ENCODE measurements around the gene DBNDD1.

DNA sequence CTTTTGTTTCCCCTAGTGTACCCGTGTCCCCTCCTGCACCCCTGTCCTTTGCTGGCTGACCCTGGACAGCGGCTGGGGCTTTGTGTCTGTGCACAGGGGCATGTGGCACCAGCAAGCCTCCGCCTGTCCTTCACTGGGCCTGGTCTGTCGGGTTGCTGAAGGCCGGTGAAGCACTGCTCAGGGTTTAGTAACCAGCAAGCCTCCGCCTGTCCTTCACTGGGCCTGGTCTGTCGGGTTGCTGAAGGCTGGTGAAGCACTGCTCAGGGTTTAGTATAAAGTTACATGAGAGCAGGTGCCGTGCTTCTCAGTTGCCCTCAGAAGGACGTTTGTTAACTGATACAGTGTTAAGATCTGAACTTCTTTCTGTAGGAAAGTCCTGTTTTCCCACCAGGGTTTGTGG, 36.9 kb downstream of the DBNDD1 start:
- TF ChIP-seq SP1 (IDR thresholded peaks at IDR 0.05): no peak
- TF ChIP-seq FOXA1 (IDR thresholded peaks at IDR 0.05): no peak
- TF ChIP-seq ELF4 (IDR thresholded peaks at IDR 0.05): no peak
- TF ChIP-seq, protein P1, sequence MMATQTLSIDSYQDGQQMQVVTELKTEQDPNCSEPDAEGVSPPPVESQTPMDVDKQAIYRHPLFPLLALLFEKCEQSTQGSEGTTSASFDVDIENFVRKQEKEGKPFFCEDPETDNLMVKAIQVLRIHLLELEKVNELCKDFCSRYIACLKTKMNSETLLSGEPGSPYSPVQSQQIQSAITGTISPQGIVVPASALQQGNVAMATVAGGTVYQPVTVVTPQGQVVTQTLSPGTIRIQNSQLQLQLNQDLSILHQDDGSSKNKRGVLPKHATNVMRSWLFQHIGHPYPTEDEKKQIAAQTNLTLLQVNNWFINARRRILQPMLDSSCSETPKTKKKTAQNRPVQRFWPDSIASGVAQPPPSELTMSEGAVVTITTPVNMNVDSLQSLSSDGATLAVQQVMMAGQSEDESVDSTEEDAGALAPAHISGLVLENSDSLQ (IDR thresholded peaks at IDR 0.05): no peak
- TF ChIP-seq SUZ12 (IDR thresholded peaks at IDR 0.05): no peak
- TF ChIP-seq FOXM1 (IDR thresholded peaks at IDR 0.05; ENCODE audit: borderline replicate concordance): no peak
- no peak for TF ChIP-seq ZNF384 (IDR thresholded peaks at IDR 0.05)
- TF ChIP-seq BHLHE40 (IDR thresholded peaks at IDR 0.05; ENCODE audit: borderline replicate concordance): no peak
- TF ChIP-seq FOXK2 (IDR thresholded peaks at IDR 0.05): no peak
